Stimulated activated CD4-positive, alpha-beta T cell treated with anti-CD3 and anti-CD28 coated beads, Interleukin-1b, Interleukin-23, amount 100 ng/mL, for 4 hours (primary cell): Measurements from ENCODE around the gene TEKTIP1.
A peak's percentile ranks its signal among the peaks of the same experiment; 100 is the strongest.

Experiments
- DNase-seq, 2 donors: peaks; one replicate each; pipeline ENCODE4 v3.0.0-alpha.2; 2020; ENCODE audit warnings: low read depth in 2 of 2

TEKTIP1 gene

GRCh38 chr19:3585301-3586126 is 46.5 kb downstream of the TEKTIP1 start, which contains the start of gene GIPC3:
Gene GIPC3 (plus strand): TSS chr19:3585478. CDS start chr19:3585598, 120 bp downstream.
- no peak for DNase-seq

DNA sequence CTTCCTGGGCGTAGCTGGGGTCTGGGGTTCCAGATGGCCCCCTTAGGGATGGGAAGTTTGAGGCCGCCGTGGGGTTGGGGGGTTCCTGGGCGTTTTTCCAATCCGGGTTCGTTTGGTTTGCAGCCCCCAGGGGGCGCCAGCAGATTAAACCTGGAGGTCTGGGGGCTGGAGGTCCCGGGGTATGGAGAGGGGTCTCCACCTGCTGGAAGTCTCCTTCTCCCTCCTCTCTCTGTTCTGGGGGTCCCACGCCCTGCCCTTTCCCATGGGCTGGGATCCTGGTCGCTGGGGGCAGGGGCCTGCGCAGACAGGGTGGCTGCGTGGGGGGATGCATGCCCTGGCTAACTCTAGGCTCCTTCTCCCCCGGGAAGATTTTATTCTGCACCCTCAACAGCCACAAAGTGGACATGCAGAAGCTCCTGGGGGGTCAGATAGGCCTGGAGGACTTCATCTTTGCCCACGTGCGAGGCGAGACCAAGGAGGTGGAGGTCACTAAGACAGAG is 47.2 kb downstream of the TEKTIP1 start:
- peak; percentile 33 to 41 for DNase-seq

- no peak for DNase-seq
Measured at GRCh38 chr19:3586707-3587346, 47.9 kb downstream of the TEKTIP1 start.

GRCh38 chr19:3589439-3589838 is 50.5 kb downstream of the TEKTIP1 start:
- no peak for DNase-seq

- no peak for DNase-seq
Measured at GRCh38 chr19:3589949-3590348, 51.0 kb downstream of the TEKTIP1 start.

GRCh38 chr19:3590991-3591659 is 52.2 kb downstream of the TEKTIP1 start:
- DNase-seq = no peak

- DNase-seq = no peak
Measured at GRCh38 chr19:3591876-3592613, 53.1 kb downstream of the TEKTIP1 start.

DNA sequence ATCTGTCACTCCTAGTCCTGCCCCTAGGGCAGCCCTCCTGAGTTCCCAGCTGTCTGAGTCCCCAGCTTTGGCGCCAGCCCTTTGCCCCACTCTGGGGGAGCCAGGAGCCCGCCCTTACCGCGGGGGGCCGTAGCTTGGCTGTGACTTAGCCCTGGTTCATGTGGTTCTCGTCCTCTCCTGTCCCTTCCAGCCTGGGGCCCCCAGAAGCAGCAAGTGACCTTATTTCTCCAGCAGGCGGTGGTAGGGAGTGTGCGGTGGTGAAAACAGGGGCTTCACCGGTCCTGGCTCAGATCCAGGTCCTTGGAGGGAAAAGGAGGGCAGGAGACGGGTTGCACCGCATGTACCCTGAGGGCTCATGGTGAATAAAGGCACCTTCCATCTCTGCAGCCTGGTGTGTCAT is 54.2 kb downstream of the TEKTIP1 start:
- DNase-seq = no peak
